ENCODE measurements around the gene PRSS1. TPM values are rescaled to one million over a fixed set of nuclear protein-coding genes. Genes with fewer than 3 reads are reported as not detected.
"Not testable (repeated sequence)": the region's sequence is repeated elsewhere in the genome, so short reads cannot be mapped to it uniquely, and the experiment has no call there.

PRSS1 gene
- 0.29 TPM for polyA plus RNA-seq (2013)

DNA sequence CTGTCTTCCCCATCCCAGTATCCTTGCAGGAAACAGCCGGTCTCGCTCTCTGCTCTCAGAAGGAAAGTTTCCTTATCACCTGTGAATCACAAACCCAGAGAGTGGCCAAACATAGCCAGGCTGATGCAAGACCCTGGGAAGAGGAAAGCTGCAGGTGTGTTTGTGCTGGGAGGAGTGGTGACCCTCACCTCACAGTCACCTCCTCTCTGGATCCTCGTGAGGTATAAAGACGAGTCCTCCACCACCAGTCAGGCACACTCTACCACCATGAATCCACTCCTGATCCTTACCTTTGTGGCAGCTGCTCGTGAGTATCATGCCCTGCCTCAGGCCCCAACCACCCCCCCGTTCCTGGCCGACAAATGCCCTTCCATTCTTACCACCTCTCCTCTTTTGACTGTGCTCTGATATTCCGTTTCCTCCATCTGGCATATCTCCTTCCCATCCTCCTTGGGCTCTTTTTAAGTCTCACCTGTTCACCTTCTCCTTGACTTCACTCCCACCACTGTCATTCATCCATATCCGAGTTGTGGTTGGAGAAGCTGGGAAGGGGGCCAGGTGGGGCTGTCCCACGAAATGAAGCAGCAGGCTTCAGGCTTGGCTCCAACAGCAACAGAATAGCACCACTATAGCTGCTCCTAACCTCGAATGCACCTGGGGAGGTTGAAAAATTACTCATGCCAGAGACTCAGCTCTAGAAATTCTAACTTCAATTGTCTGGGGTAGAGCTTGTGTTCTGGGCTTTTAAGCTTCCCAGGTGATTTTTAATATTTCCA, at the start of gene PRSS1:
TSS of gene PRSS1 (plus strand) at position 255 of the 776 bp plus-strand sequence. CDS start at position 268, 13 bp downstream.
- CTCF ChIA-PET, result interaction anchor here (1.0 to 2.2 kb wide), 7 partner anchors 9 to 35 kb away, joined by 3 to 9 read pairs (median 5); no protein-coding TSS in a partner anchor

DNA sequence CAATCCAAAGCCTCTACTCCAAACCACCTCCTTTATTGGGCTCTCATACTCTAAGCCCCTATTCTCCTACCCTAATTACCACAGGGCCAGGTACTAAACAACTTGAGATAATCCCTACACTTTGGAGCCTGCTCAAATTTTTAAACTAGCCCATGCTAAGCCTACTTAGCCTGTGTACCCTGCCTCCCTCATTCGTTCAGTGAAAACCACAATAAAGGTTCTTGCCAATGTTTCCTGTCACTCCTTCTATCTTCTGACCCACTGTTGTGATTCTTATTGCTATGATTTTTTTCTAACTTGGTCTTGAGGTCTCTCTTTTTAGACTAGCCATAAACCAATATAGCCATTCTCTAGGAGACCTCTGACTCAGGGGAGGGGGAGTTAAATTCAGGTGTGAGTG, 48.3 kb upstream of the PRSS1 start:
- H3K4me3 ChIP-seq (ENCODE audit: control insufficient read depth in 1 of 7, extremely low read depth in 1 of 7, insufficient read depth in 4 of 7, low read depth in 2 of 7, low read length in 6 of 7); DNase-seq; H3K9me3 ChIP-seq (ENCODE audit: control extremely low read depth in 1 of 5, control insufficient read depth in 4 of 5, insufficient read depth in 2 of 5, low read depth in 1 of 5, low read length in 4 of 5); H3K36me3 ChIP-seq (ENCODE audit: control insufficient read depth in 4 of 4, insufficient read depth in 4 of 4, low read length in 3 of 4); H3K27me3 ChIP-seq (replicated peaks in 2 of 5; ENCODE audit: control insufficient read depth in 4 of 5, insufficient read depth in 5 of 5, low read length in 4 of 5); H3K27ac ChIP-seq (ENCODE audit: insufficient read depth in 1 of 2, low read depth in 1 of 2, low read length in 2 of 2, poor library complexity in 1 of 2, severe bottlenecking in 2 of 2): not testable (repeated sequence)
- CTCF ChIA-PET, result interaction anchor here (2.5 to 4.1 kb wide), 2 partner anchors 11 to 12 kb away, joined by 7 to 12 read pairs; no protein-coding TSS in a partner anchor
- peaks cover 5 to 26% (median 18%) of the 10 kb centered on the region in 4 experiments for H3K4me1 ChIP-seq (ENCODE audit: control extremely low read depth in 1 of 4, control insufficient read depth in 4 of 4, insufficient read depth in 4 of 4, low read length in 3 of 4)
- POLR2A ChIA-PET, result interaction anchor here (1.3 kb wide), 1 partner anchor 12 kb away, joined by 3 read pairs; no protein-coding TSS in a partner anchor
- WGBS (ENCODE audit: insufficient coverage), result no CpG with 5 or more reads among the region's 1 CpG

More for the DNA sequence above, at the start of gene PRSS1:
- no peak for DNase-seq
- H3K4me1 ChIP-seq (ENCODE audit: control extremely low read depth in 1 of 4, control insufficient read depth in 4 of 4, insufficient read depth in 4 of 4, low read length in 3 of 4), result peaks cover 0 to 14% (median 10%) of the 10 kb centered on the region in 4 experiments
- no peaks in the 10 kb centered on the region for H3K27me3 ChIP-seq (replicated peaks in 2 of 5; ENCODE audit: control insufficient read depth in 4 of 5, insufficient read depth in 5 of 5, low read length in 4 of 5)
- no peak within 1 kb of the TSS for H3K4me3 ChIP-seq (ENCODE audit: control insufficient read depth in 1 of 7, extremely low read depth in 1 of 7, insufficient read depth in 4 of 7, low read depth in 2 of 7, low read length in 6 of 7)
- WGBS (ENCODE audit: insufficient coverage), result 97% methylated on average over 5 of the region's 11 CpGs
- H3K36me3 ChIP-seq (ENCODE audit: control insufficient read depth in 4 of 4, insufficient read depth in 4 of 4, low read length in 3 of 4), result no peaks in the 10 kb centered on the region
- POLR2A ChIA-PET, result no interaction called here
- H3K27ac ChIP-seq (ENCODE audit: insufficient read depth in 1 of 2, low read depth in 1 of 2, low read length in 2 of 2, poor library complexity in 1 of 2, severe bottlenecking in 2 of 2), result no peak within 1 kb of the TSS
- no peaks in the 10 kb centered on the region for H3K9me3 ChIP-seq (ENCODE audit: control extremely low read depth in 1 of 5, control insufficient read depth in 4 of 5, insufficient read depth in 2 of 5, low read depth in 1 of 5, low read length in 4 of 5)

DNA sequence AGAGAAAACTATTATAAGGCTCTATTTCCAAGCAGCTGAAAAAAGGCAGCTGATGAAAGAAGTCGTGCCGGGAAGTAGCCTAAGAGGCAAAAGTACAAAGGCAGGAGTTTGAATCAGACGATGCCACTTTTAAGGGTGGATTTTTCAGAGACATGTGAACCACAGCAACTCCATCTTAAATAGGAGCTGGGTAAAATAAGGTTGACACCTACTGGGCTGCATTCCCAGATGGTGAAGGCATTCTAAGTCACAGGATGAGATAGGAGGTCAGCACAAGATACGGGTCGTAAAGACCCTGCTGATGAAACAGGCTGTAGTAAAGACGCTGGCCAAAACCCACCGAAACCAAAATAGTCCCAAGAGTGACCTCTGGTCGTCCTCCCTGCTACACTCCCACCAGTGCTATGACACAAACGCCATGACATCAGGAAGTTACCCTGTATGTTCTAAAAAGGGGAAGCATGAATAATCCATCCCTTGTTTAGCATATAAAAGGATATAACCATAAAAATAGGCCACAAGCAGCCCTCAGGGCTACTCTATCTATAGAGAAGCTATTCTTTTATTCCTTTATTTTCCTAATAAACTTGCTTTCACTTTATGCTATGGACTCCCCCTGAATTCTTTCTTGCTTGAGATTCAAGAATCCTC, 45.5 kb upstream of the PRSS1 start:
- Histone ChIP-seq H3K27me3 (replicated peaks in 2 of 5; ENCODE audit: control insufficient read depth in 4 of 5, insufficient read depth in 5 of 5, low read length in 4 of 5) (no peaks in the 10 kb centered on the region), H3K9me3 (ENCODE audit: control extremely low read depth in 1 of 5, control insufficient read depth in 4 of 5, insufficient read depth in 2 of 5, low read depth in 1 of 5, low read length in 4 of 5) (no peaks in the 10 kb centered on the region), H3K27ac (ENCODE audit: insufficient read depth in 1 of 2, low read depth in 1 of 2, low read length in 2 of 2, poor library complexity in 1 of 2, severe bottlenecking in 2 of 2) (peak overlapping the region in 1 of 2 experiments; percentile 52), H3K36me3 (ENCODE audit: control insufficient read depth in 4 of 4, insufficient read depth in 4 of 4, low read length in 3 of 4) (peaks cover 0 to 3% (median under 1%) of the 10 kb centered on the region in 4 experiments), H3K4me3 (ENCODE audit: control insufficient read depth in 1 of 7, extremely low read depth in 1 of 7, insufficient read depth in 4 of 7, low read depth in 2 of 7, low read length in 6 of 7) (peak overlapping the region in 2 of 7 experiments; percentile 15 to 29), H3K4me1 (ENCODE audit: control extremely low read depth in 1 of 4, control insufficient read depth in 4 of 4, insufficient read depth in 4 of 4, low read length in 3 of 4) (peaks cover 5 to 39% (median 24%) of the 10 kb centered on the region in 4 experiments)
- peak in 2 of 3 donors; percentile 71 to 82 for DNase-seq
- 80% methylated on average over 5 of the region's 9 CpGs for WGBS (ENCODE audit: insufficient coverage)
- ChIA-PET POLR2A (no interaction called here), CTCF (interaction anchor here (0.9 to 4.1 kb wide), 5 partner anchors 10 to 318 kb away, joined by 3 to 12 read pairs (median 5); no protein-coding TSS in a partner anchor)

DNA sequence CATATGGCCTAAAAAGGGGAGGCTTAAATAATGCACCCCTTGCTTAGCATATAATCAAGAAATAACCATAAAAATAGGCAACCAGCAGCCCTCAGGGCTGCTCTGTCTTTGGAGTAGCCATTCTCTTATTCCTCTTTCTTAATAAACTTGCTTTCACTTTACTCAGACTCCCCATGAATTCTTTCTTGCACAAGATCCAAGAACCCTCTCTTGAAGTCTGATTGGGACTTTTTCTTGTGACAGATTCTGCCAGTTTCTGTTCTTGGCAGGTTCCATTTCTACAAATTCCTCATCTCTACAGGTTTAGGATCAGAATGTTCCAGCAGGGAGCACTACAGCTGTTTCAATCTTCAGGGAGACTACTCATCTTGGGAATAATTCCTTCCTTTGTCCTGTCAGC, 40.5 kb upstream of the PRSS1 start:
- H3K27ac ChIP-seq (ENCODE audit: insufficient read depth in 1 of 2, low read depth in 1 of 2, low read length in 2 of 2, poor library complexity in 1 of 2, severe bottlenecking in 2 of 2); H3K36me3 ChIP-seq (ENCODE audit: control insufficient read depth in 4 of 4, insufficient read depth in 4 of 4, low read length in 3 of 4); POLR2A ChIA-PET; H3K27me3 ChIP-seq (replicated peaks in 2 of 5; ENCODE audit: control insufficient read depth in 4 of 5, insufficient read depth in 5 of 5, low read length in 4 of 5); H3K9me3 ChIP-seq (ENCODE audit: control extremely low read depth in 1 of 5, control insufficient read depth in 4 of 5, insufficient read depth in 2 of 5, low read depth in 1 of 5, low read length in 4 of 5): not testable (repeated sequence)
- H3K4me3 ChIP-seq (ENCODE audit: control insufficient read depth in 1 of 7, extremely low read depth in 1 of 7, insufficient read depth in 4 of 7, low read depth in 2 of 7, low read length in 6 of 7), result peak overlapping the region in 1 of 7 experiments; percentile 30
- H3K4me1 ChIP-seq (ENCODE audit: control extremely low read depth in 1 of 4, control insufficient read depth in 4 of 4, insufficient read depth in 4 of 4, low read length in 3 of 4), result peaks cover 29 to 76% (median 63%) of the 10 kb centered on the region in 4 experiments
- peak in 2 of 3 donors; percentile 39 to 57 for DNase-seq
- CTCF ChIA-PET, result interaction anchor here (1.0 to 2.1 kb wide), 4 partner anchors 28 to 79 kb away, joined by 3 to 5 read pairs (median 3); no protein-coding TSS in a partner anchor

DNA sequence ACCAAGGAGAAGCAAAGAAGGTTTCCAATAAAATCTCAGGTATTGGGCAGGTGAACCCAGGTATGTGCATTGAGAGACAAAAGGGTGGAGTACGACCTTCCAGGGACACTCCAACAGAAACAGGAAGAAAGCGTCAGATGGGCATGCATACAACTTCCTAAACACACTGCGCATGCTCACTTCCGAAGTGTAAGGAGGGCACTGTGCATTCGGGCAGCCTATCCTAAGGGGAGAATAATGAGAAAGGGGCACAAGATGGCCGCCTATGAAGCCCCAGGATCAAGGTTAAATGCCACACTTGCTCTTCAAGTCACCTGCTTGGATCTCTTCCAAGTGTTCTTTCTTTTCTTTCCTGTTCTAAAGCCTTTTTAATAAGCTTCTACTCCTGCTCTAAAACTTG, 39.4 kb upstream of the PRSS1 start:
- Histone ChIP-seq H3K4me3 (ENCODE audit: control insufficient read depth in 1 of 7, extremely low read depth in 1 of 7, insufficient read depth in 4 of 7, low read depth in 2 of 7, low read length in 6 of 7) (no peak overlapping the region), H3K36me3 (ENCODE audit: control insufficient read depth in 4 of 4, insufficient read depth in 4 of 4, low read length in 3 of 4) (peaks cover 0 to 4% (median 0%) of the 10 kb centered on the region in 4 experiments), H3K27ac (ENCODE audit: insufficient read depth in 1 of 2, low read depth in 1 of 2, low read length in 2 of 2, poor library complexity in 1 of 2, severe bottlenecking in 2 of 2) (peak overlapping the region in 1 of 2 experiments; percentile 41), H3K4me1 (ENCODE audit: control extremely low read depth in 1 of 4, control insufficient read depth in 4 of 4, insufficient read depth in 4 of 4, low read length in 3 of 4) (peaks cover 32 to 74% (median 63%) of the 10 kb centered on the region in 4 experiments), H3K9me3 (ENCODE audit: control extremely low read depth in 1 of 5, control insufficient read depth in 4 of 5, insufficient read depth in 2 of 5, low read depth in 1 of 5, low read length in 4 of 5) (peaks cover 0 to 3% (median 0%) of the 10 kb centered on the region in 5 experiments), H3K27me3 (replicated peaks in 2 of 5; ENCODE audit: control insufficient read depth in 4 of 5, insufficient read depth in 5 of 5, low read length in 4 of 5) (no peaks in the 10 kb centered on the region)
- ChIA-PET POLR2A (no interaction called here), CTCF (interaction anchor here (1.3 to 1.6 kb wide), 2 partner anchors 29 to 73 kb away, joined by 3 read pairs; no protein-coding TSS in a partner anchor)
- DNase-seq, result peak in 2 of 3 donors; percentile 44 to 55
- 46% methylated on average over 4 of the region's 6 CpGs for WGBS (ENCODE audit: insufficient coverage)

DNA sequence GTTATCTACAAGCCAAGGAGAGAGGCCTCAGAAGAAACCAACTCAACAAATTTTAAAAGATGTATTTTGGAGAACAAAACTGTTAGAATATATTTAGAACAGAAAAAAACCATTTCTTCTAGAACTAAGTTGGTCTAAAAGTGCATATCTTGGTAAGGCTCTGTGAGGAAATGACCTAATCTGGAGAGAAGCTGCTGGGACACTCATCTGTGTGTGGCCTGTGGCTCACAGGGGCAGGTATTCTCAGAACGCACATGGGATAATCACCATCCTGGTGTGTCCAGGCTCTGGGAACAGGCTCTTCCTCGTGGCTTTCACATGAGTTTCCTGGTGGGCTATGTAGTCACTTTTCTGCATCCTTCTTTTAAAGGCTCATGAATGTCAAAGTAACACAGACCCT, 38.1 kb upstream of the PRSS1 start:
- peak in 2 of 3 donors; percentile 46 to 63 for DNase-seq
- H3K4me1 ChIP-seq (ENCODE audit: control extremely low read depth in 1 of 4, control insufficient read depth in 4 of 4, insufficient read depth in 4 of 4, low read length in 3 of 4), result peaks cover 43 to 85% (median 74%) of the 10 kb centered on the region in 4 experiments
- H3K36me3 ChIP-seq (ENCODE audit: control insufficient read depth in 4 of 4, insufficient read depth in 4 of 4, low read length in 3 of 4), result peaks cover 0 to 4% (median 0%) of the 10 kb centered on the region in 4 experiments
- H3K27ac ChIP-seq (ENCODE audit: insufficient read depth in 1 of 2, low read depth in 1 of 2, low read length in 2 of 2, poor library complexity in 1 of 2, severe bottlenecking in 2 of 2), result peak overlapping the region; percentile 62 to 74
- no peaks in the 10 kb centered on the region for H3K27me3 ChIP-seq (replicated peaks in 2 of 5; ENCODE audit: control insufficient read depth in 4 of 5, insufficient read depth in 5 of 5, low read length in 4 of 5)
- ChIA-PET CTCF (interaction anchor here (1.0 to 6.7 kb wide), 8 partner anchors 9 to 98 kb away, joined by 3 to 93 read pairs (median 6); no protein-coding TSS in a partner anchor), POLR2A (no interaction called here)
- WGBS (ENCODE audit: insufficient coverage), result 0% methylated on average over 1 of the region's 2 CpGs
- peak overlapping the region in 1 of 7 experiments; percentile 32 for H3K4me3 ChIP-seq (ENCODE audit: control insufficient read depth in 1 of 7, extremely low read depth in 1 of 7, insufficient read depth in 4 of 7, low read depth in 2 of 7, low read length in 6 of 7)
- H3K9me3 ChIP-seq (ENCODE audit: control extremely low read depth in 1 of 5, control insufficient read depth in 4 of 5, insufficient read depth in 2 of 5, low read depth in 1 of 5, low read length in 4 of 5), result peaks cover 0 to 3% (median 0%) of the 10 kb centered on the region in 5 experiments
